ENCODE measurements around the gene ASCL4.

The ASCL4 gene

GRCh38 chr12:107764626-107765025, 9.9 kb upstream of the ASCL4 start:
- no peak overlapping the region for H3K4me2 ChIP-seq (ENCODE audit: low read depth, low read length, poor library complexity, severe bottlenecking)

GRCh38 chr12:107765316-107765715, 9.2 kb upstream of the ASCL4 start:
- TF ChIP-seq CTCF (conservative IDR thresholded peaks at IDR 0.05; ENCODE audit: low read length) (no peak), EZH2phosphoT487 (IDR thresholded peaks at IDR 0.05; ENCODE audit: borderline replicate concordance) (no peak)
- Histone ChIP-seq H3K4me3 (ENCODE audit: low read length, poor library complexity, severe bottlenecking) (no peak overlapping the region), H3K4me1 (ENCODE audit: insufficient read depth, low read length, poor library complexity, severe bottlenecking) (peaks cover 14% of the 10 kb centered on the region), H4K20me1 (ENCODE audit: insufficient read depth, low read length, poor library complexity, severe bottlenecking) (peaks cover under 1% of the 10 kb centered on the region), H3K79me2 (ENCODE audit: insufficient read depth, low read length) (peaks cover 3% of the 10 kb centered on the region), H2AFZ (ENCODE audit: low read length) (no peak overlapping the region), H3K9me2 (replicated peaks; ENCODE audit: low read depth, low read length) (no peaks in the 10 kb centered on the region), H3K4me2 (ENCODE audit: low read depth, low read length, poor library complexity, severe bottlenecking) (no peak overlapping the region), H3K36me3 (ENCODE audit: insufficient read depth, low read length) (no peaks in the 10 kb centered on the region), H3F3A (ENCODE audit: low read depth) (no peaks in the 10 kb centered on the region), H3K27me3 (ENCODE audit: insufficient read depth, low read length, poor library complexity, severe bottlenecking) (no peaks in the 10 kb centered on the region), H3K9ac (ENCODE audit: low read depth, low read length, poor library complexity, severe bottlenecking) (no peak overlapping the region), H3K9me3 (ENCODE audit: insufficient read depth, low read depth, low read length) (no peaks in the 10 kb centered on the region)

More at GRCh38 chr12:107764626-107765025, 9.9 kb upstream of the ASCL4 start:
- H3K4me3 ChIP-seq (ENCODE audit: low read length, poor library complexity, severe bottlenecking): no peak overlapping the region
- H3K9ac ChIP-seq (ENCODE audit: low read depth, low read length, poor library complexity, severe bottlenecking): no peak overlapping the region
- no peaks in the 10 kb centered on the region for H3K36me3 ChIP-seq (ENCODE audit: insufficient read depth, low read length)
- no peaks in the 10 kb centered on the region for H3K9me2 ChIP-seq (replicated peaks; ENCODE audit: low read depth, low read length)
- H3K4me1 ChIP-seq (ENCODE audit: insufficient read depth, low read length, poor library complexity, severe bottlenecking): peaks cover 17% of the 10 kb centered on the region
- H4K20me1 ChIP-seq (ENCODE audit: insufficient read depth, low read length, poor library complexity, severe bottlenecking): peaks cover 7% of the 10 kb centered on the region
- H3K9me3 ChIP-seq (ENCODE audit: insufficient read depth, low read depth, low read length): no peaks in the 10 kb centered on the region
- H2AFZ ChIP-seq (ENCODE audit: low read length): 0 out of 2 replicates have a peak overlapping the region, but pooled peaks have one; percentile 36
- no peaks in the 10 kb centered on the region for H3K27me3 ChIP-seq (ENCODE audit: insufficient read depth, low read length, poor library complexity, severe bottlenecking)
- TF ChIP-seq EZH2phosphoT487 (IDR thresholded peaks at IDR 0.05; ENCODE audit: borderline replicate concordance): no peak
- TF ChIP-seq CTCF (conservative IDR thresholded peaks at IDR 0.05; ENCODE audit: low read length): no peak
- H3F3A ChIP-seq (ENCODE audit: low read depth): no peaks in the 10 kb centered on the region
- H3K79me2 ChIP-seq (ENCODE audit: insufficient read depth, low read length): peaks cover 10% of the 10 kb centered on the region

- Histone ChIP-seq H3K79me2 (ENCODE audit: insufficient read depth, low read length) (no peaks in the 10 kb centered on the region), H3K9me3 (ENCODE audit: insufficient read depth, low read depth, low read length) (no peaks in the 10 kb centered on the region), H3K36me3 (ENCODE audit: insufficient read depth, low read length) (no peaks in the 10 kb centered on the region), H3K4me1 (ENCODE audit: insufficient read depth, low read length, poor library complexity, severe bottlenecking) (peaks cover 15% of the 10 kb centered on the region), H3K4me2 (ENCODE audit: low read depth, low read length, poor library complexity, severe bottlenecking) (no peak overlapping the region), H4K20me1 (ENCODE audit: insufficient read depth, low read length, poor library complexity, severe bottlenecking) (no peaks in the 10 kb centered on the region), H2AFZ (ENCODE audit: low read length) (0 out of 2 replicates have a peak overlapping the region, but pooled peaks have one; percentile 40), H3K9ac (ENCODE audit: low read depth, low read length, poor library complexity, severe bottlenecking) (no peak overlapping the region), H3K9me2 (replicated peaks; ENCODE audit: low read depth, low read length) (no peaks in the 10 kb centered on the region), H3F3A (ENCODE audit: low read depth) (no peaks in the 10 kb centered on the region), H3K27me3 (ENCODE audit: insufficient read depth, low read length, poor library complexity, severe bottlenecking) (no peaks in the 10 kb centered on the region), H3K4me3 (ENCODE audit: low read length, poor library complexity, severe bottlenecking) (no peak overlapping the region)
- TF ChIP-seq EZH2phosphoT487 (IDR thresholded peaks at IDR 0.05; ENCODE audit: borderline replicate concordance) (no peak), CTCF (conservative IDR thresholded peaks at IDR 0.05; ENCODE audit: low read length) (no peak)
These were observed 7.0 kb upstream of the ASCL4 start for GRCh38 chr12:107767466-107767865.

All from Loucy (cell line).